HL-60/S4 (cell line): ENCODE results near the gene KLF7.

Source experiments
- in situ Hi-C: fragments of 300-500 bp; cut with MboI; formaldehyde crosslinking; loops from 2 replicates; pipeline ENCODE4 v1.14.3; 2022; ENCODE audit warnings: low sequenced_read_pairs

KLF7 gene

GRCh38 chr2:207035875-207036274 lies 129.9 kb downstream of the KLF7 start:
- in situ Hi-C loops: no loop called here

DNA sequence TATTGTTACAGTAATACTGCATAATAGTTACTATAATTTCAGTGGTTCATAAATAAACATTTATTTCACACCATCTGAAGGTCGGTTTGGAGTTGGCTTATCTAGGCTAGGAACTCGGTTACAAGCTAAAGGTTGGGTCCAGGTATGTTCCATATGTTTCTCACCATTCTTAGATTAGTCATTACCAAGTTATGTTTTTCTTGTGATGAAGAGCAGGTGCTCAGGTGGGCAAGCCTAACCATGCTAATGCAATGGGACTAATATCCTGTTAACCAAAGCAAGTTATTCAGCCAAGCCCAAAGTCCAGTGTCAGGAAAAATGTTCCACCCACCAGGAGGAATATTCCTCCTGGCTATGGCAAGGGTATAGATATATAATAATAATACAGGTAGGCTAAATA lies 133.3 kb downstream of the KLF7 start:
- in situ Hi-C loops: no loop called here
